MM.1S (cell line): ENCODE data around the gene DTNB.

Experiments
- CTCF ChIP-seq: fragments of 300-600 bp; sonication (generic); IDR thresholded peaks from 2 replicates; pipeline ENCODE4 v1.5.1; 2016; ENCODE audit warnings: antibody characterized with exemption, low read length, mixed read lengths
- EZH2phosphoT487 ChIP-seq: fragments of 300-600 bp; sonication (generic); IDR thresholded peaks from 2 replicates; pipeline ENCODE4 v1.6.1; 2018; ENCODE audit warnings: antibody characterized with exemption, low read length

- TF ChIP-seq EZH2phosphoT487, result no peak
- no peak for TF ChIP-seq CTCF
These were observed 227.9 kb downstream of the DTNB start for GRCh38 chr2:25445464-25445863.
